Spleen (tissue), 7 donors: Measurements from ENCODE around the gene ZNF618.

Experiments
- CTCF ChIP-seq, 11 experiments: fragments of 200-600 bp in 7 of 11; fragments of 450-650 bp in 4 of 11; sonication (generic) in 4 of 11; IDR thresholded peaks in 8 of 11; conservative IDR thresholded peaks in 3 of 11; 1 replicate in 7 of 11; 2 replicates in 4 of 11; pipeline versions ENCODE4 v1.4.0 to v1.8.0; 2016 to 2021; ENCODE audit warnings: antibody characterized with exemption in 11 of 11, inconsistent platforms in 4 of 11, mild to moderate bottlenecking in 1 of 11
- POLR2A ChIP-seq, 3 donors: fragments of 450-650 bp; IDR thresholded peaks; one replicate each; pipeline ENCODE4 v1.5.1; 2017; ENCODE audit warnings: antibody characterized with exemption in 3 of 3, mild to moderate bottlenecking in 1 of 3
- POLR2AphosphoS5 ChIP-seq, 3 donors: sonication (generic); formaldehyde crosslinking; IDR thresholded peaks; one replicate each; pipeline ENCODE4 v1.5.1; 2017; ENCODE audit warnings: antibody characterized with exemption in 3 of 3
- donor health status: DM: no; HTN: no; CAD: no; lungs with moderate emphysema.
- donor health status: DM: no; HTN: no; CAD: no.
- donor health status: DM: no; HTN: no; CAD: no.

GRCh38 chr9:113886466-113886865, 10.4 kb downstream of the ZNF618 start:
- no peak for TF ChIP-seq CTCF (IDR thresholded peaks at IDR 0.05 in 8 of 11, conservative IDR thresholded peaks at IDR 0.05 in 3 of 11)
- no peak for TF ChIP-seq POLR2AphosphoS5 (IDR thresholded peaks at IDR 0.05)
- no peak for TF ChIP-seq POLR2A (IDR thresholded peaks at IDR 0.05)
